ENCODE measurements around the gene NUCKS1.
"Not testable (repeated sequence)": the region's sequence is repeated elsewhere in the genome, so short reads cannot be mapped to it uniquely, and the experiment has no call there.

NUCKS1 gene

DNA sequence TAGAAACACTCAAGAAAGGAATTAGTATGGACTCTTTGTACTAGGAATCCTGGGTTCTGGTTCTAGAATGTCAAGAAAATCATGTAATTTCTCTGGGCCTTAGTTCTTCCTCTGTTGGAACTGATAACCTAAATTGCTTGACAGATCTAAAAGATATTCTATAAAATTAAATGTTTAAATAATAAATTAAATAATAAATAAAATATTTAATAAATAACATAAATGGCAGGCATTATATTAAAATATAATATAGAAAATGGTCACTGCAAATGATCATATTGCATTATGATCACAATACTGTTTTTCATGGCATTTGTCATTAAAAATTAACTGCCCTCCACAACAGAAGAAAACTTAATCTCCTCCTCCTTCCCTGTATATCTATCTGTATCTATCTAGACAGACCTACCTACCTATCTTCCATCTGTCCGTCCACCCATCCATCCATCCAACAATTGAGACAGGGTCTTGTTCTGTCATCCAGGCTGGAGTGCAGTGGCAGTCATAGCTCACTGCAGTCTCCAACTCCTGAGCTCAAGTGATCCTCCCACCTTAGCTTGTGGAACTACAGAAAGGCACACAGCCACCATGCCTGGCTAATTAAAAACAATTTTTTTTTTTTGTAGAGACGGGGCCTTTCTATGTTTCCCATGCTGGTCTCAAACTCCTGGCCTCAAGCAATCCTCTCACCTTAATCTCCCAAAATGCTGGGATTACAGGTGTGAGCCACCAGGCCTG, 16.4 kb downstream of the NUCKS1 start:
- DNase-seq, result no peak
- CTCF ChIA-PET, result interaction anchor here (0.7 kb wide), 1 partner anchor 175 kb away, joined by 6 read pairs; no protein-coding TSS in a partner anchor
- Mint-ChIP-seq H3K27ac (no peak overlapping the region), H3K9me3 (no peaks in the 10 kb centered on the region), H3K27me3 (no peaks in the 10 kb centered on the region), H3K4me3 (no peak overlapping the region), H3K36me3 (peaks cover 34% of the 10 kb centered on the region), H3K4me1 (peaks cover 28% of the 10 kb centered on the region)

DNA sequence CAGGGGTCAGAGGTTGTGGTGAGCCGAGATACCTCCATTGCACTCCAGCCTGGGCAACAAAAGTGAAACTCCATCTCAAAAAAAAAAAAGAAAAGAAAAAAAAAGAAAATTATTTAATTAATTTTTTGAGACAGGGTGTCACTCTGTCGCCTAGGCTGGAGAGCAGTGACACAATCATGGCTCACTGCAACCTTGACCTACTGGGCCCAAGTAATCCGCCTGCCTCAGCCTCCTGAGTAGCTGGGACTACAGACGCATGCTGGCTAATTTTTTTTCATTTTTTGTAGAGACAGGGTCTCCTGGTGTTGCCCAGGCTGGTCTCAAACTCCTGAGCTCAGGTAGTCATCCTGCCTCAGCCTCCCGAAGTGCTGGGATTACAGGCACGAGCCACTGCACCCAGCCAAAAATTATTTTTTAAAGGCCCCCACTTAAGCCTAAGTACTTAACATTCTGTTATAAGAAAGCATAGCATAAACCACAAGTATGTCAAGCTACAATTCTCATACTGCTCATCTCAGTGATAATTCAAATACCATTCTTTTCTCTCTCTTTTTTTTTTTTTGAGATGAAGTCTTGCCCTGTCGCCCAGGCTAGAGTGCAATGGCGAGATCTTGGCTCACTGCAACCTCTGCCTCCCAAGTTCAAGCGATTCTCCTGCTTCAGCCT, 19.9 kb downstream of the NUCKS1 start:
- DNase-seq, result no peak
- H3K36me3 Mint-ChIP-seq, result peaks cover 46% of the 10 kb centered on the region
- CTCF ChIA-PET, result interaction anchor here (1.8 kb wide), 1 partner anchor 19 kb away, joined by 14 read pairs; no protein-coding TSS in a partner anchor
- no peak overlapping the region for H3K27ac Mint-ChIP-seq
- no peak overlapping the region for H3K4me3 Mint-ChIP-seq
- no peaks in the 10 kb centered on the region for H3K9me3 Mint-ChIP-seq
- H3K27me3 Mint-ChIP-seq, result no peaks in the 10 kb centered on the region
- peaks cover 25% of the 10 kb centered on the region for H3K4me1 Mint-ChIP-seq

DNA sequence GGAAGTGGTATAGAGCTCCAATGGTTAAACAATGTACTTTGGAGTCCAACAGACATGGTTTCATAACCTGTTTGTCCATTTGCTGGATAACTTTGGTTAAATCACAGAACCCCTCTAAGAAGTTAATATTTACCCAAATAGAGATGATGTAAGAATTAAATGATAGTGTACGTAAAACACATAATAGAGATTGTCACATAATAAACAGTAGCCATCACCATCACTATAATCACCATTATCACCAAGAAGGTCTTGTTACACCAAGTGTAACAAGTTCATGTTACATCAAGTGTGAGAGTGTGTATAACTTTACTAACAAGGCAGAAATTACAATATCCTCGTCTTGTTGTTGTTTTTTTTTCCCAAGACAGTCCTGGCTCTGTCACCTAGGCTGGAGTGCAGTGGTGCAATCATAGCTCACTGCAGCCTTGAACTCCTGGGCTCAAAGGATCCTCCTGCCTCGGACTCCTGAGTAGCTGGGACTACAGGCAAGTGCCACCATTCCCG, 23.3 kb downstream of the NUCKS1 start:
- CTCF ChIA-PET, result no interaction called here
- no peak overlapping the region for H3K4me3 Mint-ChIP-seq
- H3K36me3 Mint-ChIP-seq, result peaks cover 49% of the 10 kb centered on the region
- DNase-seq, result no peak
- no peaks in the 10 kb centered on the region for H3K27me3 Mint-ChIP-seq
- no peak overlapping the region for H3K27ac Mint-ChIP-seq
- H3K9me3 Mint-ChIP-seq, result no peaks in the 10 kb centered on the region
- H3K4me1 Mint-ChIP-seq, result peaks cover 14% of the 10 kb centered on the region

DNA sequence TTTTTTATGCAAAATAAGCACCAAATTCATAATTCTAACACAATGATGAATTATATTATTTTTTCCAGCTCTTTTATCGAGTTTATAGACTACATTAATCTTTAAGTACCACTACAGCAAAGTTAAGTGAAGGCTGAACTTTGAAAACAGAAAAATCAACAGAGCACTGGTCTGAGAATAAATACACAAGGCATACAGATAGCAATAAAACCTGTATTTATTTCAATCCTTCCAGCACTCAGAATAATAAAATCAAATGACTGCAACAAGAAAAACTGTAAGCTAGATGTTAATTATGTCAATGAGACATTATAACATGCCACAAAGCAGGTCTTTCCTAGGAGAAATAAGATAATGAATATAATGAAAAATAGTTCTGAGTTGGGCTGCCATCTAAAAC, 24.5 kb downstream of the NUCKS1 start:
- H3K9me3 Mint-ChIP-seq, result no peaks in the 10 kb centered on the region
- peak overlapping the region; percentile 58 for H3K27ac Mint-ChIP-seq
- no peak overlapping the region for H3K4me3 Mint-ChIP-seq
- CTCF ChIA-PET, result interaction anchor here (1.0 kb wide), 1 partner anchor 14 kb away, joined by 4 read pairs; no protein-coding TSS in a partner anchor
- H3K27me3 Mint-ChIP-seq, result no peaks in the 10 kb centered on the region
- H3K4me1 Mint-ChIP-seq, result peaks cover 9% of the 10 kb centered on the region
- DNase-seq, result no peak
- H3K36me3 Mint-ChIP-seq, result peaks cover 49% of the 10 kb centered on the region

DNA sequence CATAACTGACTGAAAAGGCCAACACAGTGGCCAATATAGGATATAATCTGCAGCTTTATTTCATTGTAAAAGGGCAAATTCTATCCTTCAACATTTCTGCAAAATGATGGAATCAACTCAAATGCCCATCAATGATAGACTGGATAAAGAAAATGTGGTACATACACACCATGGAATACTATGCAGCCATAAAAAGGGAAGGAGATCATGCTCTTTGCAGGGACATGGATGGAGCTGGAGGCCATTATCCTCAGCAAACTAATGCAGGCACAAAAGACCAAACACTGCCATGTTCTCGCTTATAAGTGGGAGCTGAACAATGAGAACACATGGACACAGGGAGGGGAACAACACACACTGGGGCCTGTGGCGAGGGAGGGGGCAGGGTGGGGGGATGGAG, 29.2 kb downstream of the NUCKS1 start:
- not testable (repeated sequence) for DNase-seq, H3K9me3 Mint-ChIP-seq, H3K27me3 Mint-ChIP-seq, H3K27ac Mint-ChIP-seq, H3K4me3 Mint-ChIP-seq
- peaks cover 16% of the 10 kb centered on the region for H3K4me1 Mint-ChIP-seq
- CTCF ChIA-PET, result interaction anchor here (1.7 kb wide), 1 partner anchor 10 kb away, joined by 15 read pairs; no protein-coding TSS in a partner anchor
- H3K36me3 Mint-ChIP-seq, result peaks cover 63% of the 10 kb centered on the region

DNA sequence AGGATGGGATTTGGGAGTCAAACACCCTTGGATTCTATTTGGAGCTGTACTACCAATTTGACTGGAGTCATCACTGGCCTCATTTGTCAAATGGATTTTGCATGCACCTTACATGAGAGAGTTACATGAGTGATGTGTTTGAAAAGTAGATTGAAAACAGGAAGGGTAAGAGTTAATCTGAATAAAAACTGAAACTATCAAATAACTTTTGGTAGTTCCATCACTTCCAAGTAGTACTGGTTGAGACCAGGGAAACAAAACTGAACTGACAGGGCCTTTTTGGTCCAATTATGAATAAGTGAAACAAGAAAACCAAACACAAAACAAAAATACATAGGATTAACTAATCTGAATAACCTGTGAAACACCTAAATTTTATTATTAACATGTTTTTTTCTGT, 30.2 kb downstream of the NUCKS1 start:
- Mint-ChIP-seq H3K4me3 (no peak overlapping the region), H3K36me3 (peaks cover 64% of the 10 kb centered on the region), H3K27ac (peak overlapping the region; percentile 1), H3K9me3 (no peaks in the 10 kb centered on the region), H3K27me3 (no peaks in the 10 kb centered on the region), H3K4me1 (peaks cover 16% of the 10 kb centered on the region)
- CTCF ChIA-PET, result no interaction called here
- no peak for DNase-seq

DNA sequence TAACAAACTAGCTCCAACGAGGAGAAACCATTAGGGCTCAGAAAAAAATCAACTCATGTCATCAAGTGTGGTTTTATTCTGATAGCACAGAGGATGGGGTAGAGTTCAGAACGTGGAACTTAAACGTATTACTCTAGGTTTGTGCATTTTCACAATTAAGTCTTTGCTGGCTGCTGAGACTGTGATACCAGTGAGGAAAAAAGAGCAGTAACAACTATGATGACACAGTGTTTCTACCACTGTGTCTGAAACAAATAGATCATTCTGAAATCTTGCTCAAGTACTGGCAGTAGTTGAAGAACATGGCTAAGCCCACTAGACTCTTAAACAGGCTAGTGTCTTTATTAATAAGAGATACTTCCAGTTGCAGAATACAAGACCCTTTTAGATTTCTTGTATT, 31.0 kb downstream of the NUCKS1 start:
- no peak overlapping the region for H3K4me3 Mint-ChIP-seq
- no peaks in the 10 kb centered on the region for H3K27me3 Mint-ChIP-seq
- H3K4me1 Mint-ChIP-seq, result peaks cover 15% of the 10 kb centered on the region
- H3K9me3 Mint-ChIP-seq, result no peaks in the 10 kb centered on the region
- no peak for DNase-seq
- CTCF ChIA-PET, result no interaction called here
- H3K27ac Mint-ChIP-seq, result no peak overlapping the region
- peaks cover 62% of the 10 kb centered on the region for H3K36me3 Mint-ChIP-seq

DNA sequence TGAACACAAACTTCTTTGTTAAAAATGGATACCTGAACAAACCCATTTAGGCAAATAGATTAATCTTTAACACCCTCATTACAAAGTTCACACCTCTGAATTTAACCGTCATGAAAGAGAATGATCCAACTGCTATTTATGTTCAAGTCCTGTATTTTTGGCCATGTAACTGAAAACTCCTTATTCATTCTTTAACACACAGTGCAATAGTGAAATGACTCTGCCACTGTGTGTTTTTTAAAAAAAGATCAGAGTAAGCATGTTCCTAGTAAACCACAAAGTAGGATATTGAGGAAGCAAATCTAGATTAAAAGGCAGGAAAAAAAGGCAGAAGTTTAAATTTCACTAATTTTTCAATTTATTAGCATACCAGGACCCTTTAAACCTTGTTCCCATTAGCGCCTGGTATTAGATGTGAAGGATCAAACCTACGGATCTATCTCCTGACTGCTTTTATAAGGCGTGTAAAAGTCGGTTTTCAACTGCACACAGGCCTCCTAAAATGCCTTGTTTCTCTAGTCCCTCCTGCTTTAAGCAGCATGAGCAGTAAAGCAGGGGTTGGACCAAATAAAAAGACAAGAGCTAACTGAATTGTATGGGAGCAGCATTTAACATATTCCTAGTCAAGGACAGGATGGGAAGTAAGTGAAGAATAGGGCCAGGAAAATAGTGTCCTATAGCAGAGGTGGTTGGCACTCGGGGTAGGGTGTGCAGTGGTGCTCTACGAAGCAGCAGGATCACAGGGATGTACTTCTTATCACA, 33.4 kb downstream of the NUCKS1 start:
- CTCF ChIA-PET, result interaction anchor here (0.8 kb wide), 1 partner anchor 261 kb away, joined by 3 read pairs; no protein-coding TSS in a partner anchor
- Mint-ChIP-seq H3K9me3 (no peaks in the 10 kb centered on the region), H3K27me3 (no peaks in the 10 kb centered on the region), H3K27ac (no peak overlapping the region), H3K4me1 (peaks cover 11% of the 10 kb centered on the region), H3K4me3 (no peak overlapping the region), H3K36me3 (peaks cover 55% of the 10 kb centered on the region)
- DNase-seq, result no peak

DNA sequence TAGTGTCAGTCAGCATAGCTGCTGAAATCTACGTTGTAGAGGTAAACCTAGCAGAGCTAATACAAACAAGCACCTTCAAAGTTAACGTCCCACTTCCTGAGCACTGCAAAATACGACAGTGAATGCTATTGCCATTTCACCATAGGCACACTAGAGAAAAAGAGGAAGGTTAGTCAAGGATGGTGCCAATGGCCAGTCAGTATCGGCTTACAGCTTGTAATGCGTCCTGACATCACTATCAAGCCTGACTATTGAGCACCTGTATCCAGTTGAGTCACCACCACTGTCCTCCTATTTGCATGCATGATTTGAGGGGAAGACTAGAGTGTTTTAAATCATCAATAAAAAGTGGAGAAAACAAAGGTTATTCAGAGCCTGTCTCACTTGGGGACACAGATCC, 34.4 kb downstream of the NUCKS1 start:
- H3K36me3 Mint-ChIP-seq, result peaks cover 57% of the 10 kb centered on the region
- peak overlapping the region; percentile 1 for H3K27ac Mint-ChIP-seq
- H3K4me1 Mint-ChIP-seq, result peaks cover 9% of the 10 kb centered on the region
- H3K4me3 Mint-ChIP-seq, result no peak overlapping the region
- CTCF ChIA-PET, result interaction anchor here (1.8 to 13.6 kb wide), 3 partner anchors 20 to 67 kb away, joined by 4 to 205 read pairs (median 10); no protein-coding TSS in a partner anchor
- H3K27me3 Mint-ChIP-seq, result no peaks in the 10 kb centered on the region
- DNase-seq, result no peak
- no peaks in the 10 kb centered on the region for H3K9me3 Mint-ChIP-seq

DNA sequence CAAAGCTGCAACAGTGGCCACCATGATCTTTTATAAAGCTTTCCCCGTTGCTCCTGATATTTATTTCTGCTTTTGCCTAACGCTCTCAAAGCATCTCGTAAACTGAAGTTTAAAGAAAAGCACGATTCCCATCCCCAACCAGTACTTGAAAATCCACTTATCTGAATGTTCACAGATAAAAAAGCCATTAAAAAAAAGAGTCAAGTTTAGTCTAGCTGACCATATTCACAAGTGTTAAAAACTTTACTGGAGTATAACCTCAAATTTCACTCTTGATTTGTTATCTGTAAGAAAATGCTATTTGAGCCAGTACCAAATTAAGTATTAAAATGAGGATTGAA, 35.1 kb downstream of the NUCKS1 start:
- H3K27me3 Mint-ChIP-seq, result no peaks in the 10 kb centered on the region
- peak overlapping the region; percentile 50 for H3K27ac Mint-ChIP-seq
- H3K4me1 Mint-ChIP-seq, result peaks cover 4% of the 10 kb centered on the region
- no peak for DNase-seq
- CTCF ChIA-PET, result interaction anchor here (0.7 to 13.6 kb wide), 5 partner anchors 17 to 127 kb away, joined by 3 to 205 read pairs (median 4); no protein-coding TSS in a partner anchor
- peaks cover 56% of the 10 kb centered on the region for H3K36me3 Mint-ChIP-seq
- H3K9me3 Mint-ChIP-seq, result no peaks in the 10 kb centered on the region
- no peak overlapping the region for H3K4me3 Mint-ChIP-seq

DNA sequence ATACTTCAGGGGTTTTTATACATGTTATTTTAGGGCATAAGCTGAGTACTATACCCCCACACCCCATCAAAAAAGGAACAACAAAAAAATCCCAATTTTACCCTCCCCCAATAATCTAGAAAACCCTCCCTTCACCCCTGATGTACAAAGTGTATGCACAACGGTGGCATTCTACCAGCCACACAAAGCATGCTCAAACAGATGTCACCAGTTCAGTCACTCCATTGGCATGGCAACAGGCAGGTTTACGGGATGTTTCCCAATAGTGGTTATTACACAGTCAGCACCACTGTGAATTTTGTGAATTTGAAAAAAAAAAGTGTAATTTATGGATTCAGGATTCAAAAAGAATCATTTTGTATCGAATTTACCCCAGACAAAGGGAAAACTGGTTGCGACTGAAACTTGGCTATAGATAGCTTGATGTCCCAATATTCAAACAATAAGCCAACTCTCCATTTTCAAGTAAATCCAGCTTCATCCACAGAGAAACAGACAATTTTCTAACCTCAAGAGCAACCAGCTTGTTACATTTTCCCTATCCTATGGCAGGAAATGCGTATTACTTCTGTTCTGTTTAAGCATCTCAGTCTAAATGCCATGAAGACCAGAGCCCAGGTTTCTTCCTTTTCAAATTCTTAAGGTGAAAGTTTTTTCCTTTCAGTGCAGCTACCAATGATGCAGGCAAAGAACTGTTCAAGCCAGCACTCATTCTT, 35.6 kb downstream of the NUCKS1 start:
- H3K27me3 Mint-ChIP-seq, result no peaks in the 10 kb centered on the region
- no peak for DNase-seq
- no peaks in the 10 kb centered on the region for H3K4me1 Mint-ChIP-seq
- H3K9me3 Mint-ChIP-seq, result no peaks in the 10 kb centered on the region
- no peak overlapping the region for H3K27ac Mint-ChIP-seq
- CTCF ChIA-PET, result interaction anchor here (0.7 to 13.6 kb wide), 5 partner anchors 18 to 126 kb away, joined by 3 to 205 read pairs (median 4); no protein-coding TSS in a partner anchor
- H3K36me3 Mint-ChIP-seq, result peaks cover 54% of the 10 kb centered on the region
- no peak overlapping the region for H3K4me3 Mint-ChIP-seq

DNA sequence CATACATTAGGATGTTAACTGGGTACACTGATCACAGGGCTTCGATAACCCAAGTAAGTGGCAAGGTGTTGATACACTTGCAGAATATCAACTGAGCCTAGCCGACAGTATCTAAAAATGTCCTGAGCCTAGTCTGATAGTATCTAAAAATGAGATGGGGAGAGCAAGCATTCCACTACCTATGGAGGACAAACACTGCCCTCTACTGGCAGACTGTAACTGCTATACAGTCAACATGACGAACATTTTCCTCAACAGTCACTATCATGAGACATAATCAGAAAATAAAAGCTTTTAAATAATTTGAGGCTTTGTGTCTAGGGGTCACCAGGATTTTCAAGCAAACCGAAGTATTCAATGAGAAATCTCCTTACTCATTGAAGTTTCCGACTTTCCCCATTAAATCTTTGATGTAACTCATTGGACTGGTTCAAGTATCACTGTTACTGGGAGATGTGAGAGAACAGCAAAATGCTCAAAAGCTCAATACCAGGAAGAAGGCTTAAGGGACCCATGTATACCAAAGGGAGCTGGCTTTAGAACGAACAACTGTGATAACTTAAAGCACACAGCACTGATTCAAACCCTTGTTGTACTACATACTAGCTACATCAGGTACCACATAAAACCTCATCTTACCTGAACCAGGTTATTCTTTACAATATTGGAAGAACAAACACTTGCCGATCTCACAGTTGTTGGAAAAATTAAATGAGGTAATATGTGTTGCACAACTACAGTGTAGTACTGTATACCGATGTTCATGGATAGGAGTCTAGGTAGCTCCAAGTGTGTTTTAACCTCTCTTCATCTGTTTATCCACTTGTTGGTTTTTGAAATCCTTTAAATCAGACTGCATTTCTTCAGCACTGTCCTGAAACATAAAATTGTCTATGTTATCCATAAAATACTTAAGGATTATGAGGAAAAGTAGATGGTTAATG, 38.6 kb downstream of the NUCKS1 start:
- no peak overlapping the region for H3K4me3 Mint-ChIP-seq

More for the DNA sequence above, 38.6 kb downstream of the NUCKS1 start:
- DNase-seq, result peak; percentile 73
- Mint-ChIP-seq H3K27me3 (no peaks in the 10 kb centered on the region), H3K9me3 (no peaks in the 10 kb centered on the region), H3K27ac (peak overlapping the region; percentile 74), H3K4me1 (peaks cover 11% of the 10 kb centered on the region), H3K36me3 (peaks cover 48% of the 10 kb centered on the region)
- CTCF ChIA-PET, result interaction anchor here (0.8 to 13.6 kb wide), 28 partner anchors 9 to 266 kb away, joined by 3 to 205 read pairs (median 7); no protein-coding TSS in a partner anchor

All from activated naive CD4-positive, alpha-beta T cell treated with anti-CD3 and anti-CD28 coated beads, Interleukin-2, amount 10 ng/mL, durations not matched to agents 7 days and 5 days (primary cell).